ENCODE measurements around the gene CACNA1C.

Gene CACNA1C

GRCh38 chr12:2137711-2138110 is 84.9 kb downstream of the CACNA1C start:
- Histone ChIP-seq H3K9me3 (ENCODE audit: control insufficient read depth, low read length) (no peaks in the 10 kb centered on the region), H3K4me1 (ENCODE audit: control insufficient read depth, insufficient read depth, low read length) (peaks cover 8% of the 10 kb centered on the region), H3K36me3 (ENCODE audit: control insufficient read depth, insufficient read depth, low read length, severe bottlenecking) (no peaks in the 10 kb centered on the region), H3K4me3 (ENCODE audit: low read length) (no peak overlapping the region), H3K27me3 (replicated peaks; ENCODE audit: control insufficient read depth, insufficient read depth, low read length) (no peaks in the 10 kb centered on the region), H3K9ac (ENCODE audit: low read length) (peak overlapping the region; percentile 5)
- no peak for DNase-seq (ENCODE audit: low read depth)

- peak overlapping the region; percentile 5 for H3K9ac ChIP-seq (ENCODE audit: low read length)
- H3K4me3 ChIP-seq (ENCODE audit: low read length): no peak overlapping the region
- H3K27me3 ChIP-seq (replicated peaks; ENCODE audit: control insufficient read depth, insufficient read depth, low read length): no peaks in the 10 kb centered on the region
- peaks cover 8% of the 10 kb centered on the region for H3K4me1 ChIP-seq (ENCODE audit: control insufficient read depth, insufficient read depth, low read length)
- no peaks in the 10 kb centered on the region for H3K9me3 ChIP-seq (ENCODE audit: control insufficient read depth, low read length)
- DNase-seq (ENCODE audit: low read depth): no peak
- no peaks in the 10 kb centered on the region for H3K36me3 ChIP-seq (ENCODE audit: control insufficient read depth, insufficient read depth, low read length, severe bottlenecking)
These were observed 85.5 kb downstream of the CACNA1C start for GRCh38 chr12:2138294-2138693.

- DNase-seq (ENCODE audit: low read depth): peak; percentile 59
- H3K36me3 ChIP-seq (ENCODE audit: control insufficient read depth, insufficient read depth, low read length, severe bottlenecking): no peaks in the 10 kb centered on the region
These were observed 86.1 kb downstream of the CACNA1C start for GRCh38 chr12:2138871-2139308.

GRCh38 chr12:2139651-2140050 is 86.9 kb downstream of the CACNA1C start:
- H3K4me3 ChIP-seq (ENCODE audit: low read length): no peak overlapping the region
- H3K9me3 ChIP-seq (ENCODE audit: control insufficient read depth, low read length): no peaks in the 10 kb centered on the region
- H3K4me1 ChIP-seq (ENCODE audit: control insufficient read depth, insufficient read depth, low read length): peaks cover 8% of the 10 kb centered on the region
- peaks cover 4% of the 10 kb centered on the region for H3K36me3 ChIP-seq (ENCODE audit: control insufficient read depth, insufficient read depth, low read length, severe bottlenecking)
- no peaks in the 10 kb centered on the region for H3K27me3 ChIP-seq (replicated peaks; ENCODE audit: control insufficient read depth, insufficient read depth, low read length)
- no peak for DNase-seq (ENCODE audit: low read depth)
- H3K9ac ChIP-seq (ENCODE audit: low read length): no peak overlapping the region

More at GRCh38 chr12:2138871-2139308, 86.1 kb downstream of the CACNA1C start:
- peaks cover 8% of the 10 kb centered on the region for H3K4me1 ChIP-seq (ENCODE audit: control insufficient read depth, insufficient read depth, low read length)
- H3K4me3 ChIP-seq (ENCODE audit: low read length): no peak overlapping the region
- no peaks in the 10 kb centered on the region for H3K9me3 ChIP-seq (ENCODE audit: control insufficient read depth, low read length)
- H3K27me3 ChIP-seq (replicated peaks; ENCODE audit: control insufficient read depth, insufficient read depth, low read length): no peaks in the 10 kb centered on the region
- H3K9ac ChIP-seq (ENCODE audit: low read length): no peak overlapping the region

- Histone ChIP-seq H3K4me1 (ENCODE audit: control insufficient read depth, insufficient read depth, low read length) (peaks cover 19% of the 10 kb centered on the region), H3K4me3 (ENCODE audit: low read length) (no peak overlapping the region), H3K9ac (ENCODE audit: low read length) (no peak overlapping the region), H3K36me3 (ENCODE audit: control insufficient read depth, insufficient read depth, low read length, severe bottlenecking) (peaks cover 6% of the 10 kb centered on the region), H3K27me3 (replicated peaks; ENCODE audit: control insufficient read depth, insufficient read depth, low read length) (no peaks in the 10 kb centered on the region), H3K9me3 (ENCODE audit: control insufficient read depth, low read length) (no peaks in the 10 kb centered on the region)
- no peak for DNase-seq (ENCODE audit: low read depth)
These were observed 88.2 kb downstream of the CACNA1C start for GRCh38 chr12:2140858-2141519.

GRCh38 chr12:2142068-2142467 is 89.3 kb downstream of the CACNA1C start:
- Histone ChIP-seq H3K9me3 (ENCODE audit: control insufficient read depth, low read length) (no peaks in the 10 kb centered on the region), H3K4me1 (ENCODE audit: control insufficient read depth, insufficient read depth, low read length) (peaks cover 24% of the 10 kb centered on the region), H3K9ac (ENCODE audit: low read length) (no peak overlapping the region), H3K4me3 (ENCODE audit: low read length) (no peak overlapping the region), H3K27me3 (replicated peaks; ENCODE audit: control insufficient read depth, insufficient read depth, low read length) (no peaks in the 10 kb centered on the region), H3K36me3 (ENCODE audit: control insufficient read depth, insufficient read depth, low read length, severe bottlenecking) (peaks cover 6% of the 10 kb centered on the region)
- DNase-seq (ENCODE audit: low read depth): no peak

GRCh38 chr12:2144951-2145350 is 92.2 kb downstream of the CACNA1C start:
- no peaks in the 10 kb centered on the region for H3K9me3 ChIP-seq (ENCODE audit: control insufficient read depth, low read length)
- no peaks in the 10 kb centered on the region for H3K27me3 ChIP-seq (replicated peaks; ENCODE audit: control insufficient read depth, insufficient read depth, low read length)
- no peak for DNase-seq (ENCODE audit: low read depth)

GRCh38 chr12:2145433-2145998 is 92.7 kb downstream of the CACNA1C start:
- Histone ChIP-seq H3K36me3 (ENCODE audit: control insufficient read depth, insufficient read depth, low read length, severe bottlenecking) (peaks cover 6% of the 10 kb centered on the region), H3K4me3 (ENCODE audit: low read length) (peak overlapping the region; percentile 25), H3K9ac (ENCODE audit: low read length) (no peak overlapping the region), H3K4me1 (ENCODE audit: control insufficient read depth, insufficient read depth, low read length) (peaks cover 29% of the 10 kb centered on the region), H3K9me3 (ENCODE audit: control insufficient read depth, low read length) (no peaks in the 10 kb centered on the region), H3K27me3 (replicated peaks; ENCODE audit: control insufficient read depth, insufficient read depth, low read length) (no peaks in the 10 kb centered on the region)
- DNase-seq (ENCODE audit: low read depth): peak; percentile 43

More at GRCh38 chr12:2144951-2145350, 92.2 kb downstream of the CACNA1C start:
- H3K4me3 ChIP-seq (ENCODE audit: low read length): no peak overlapping the region
- peaks cover 29% of the 10 kb centered on the region for H3K4me1 ChIP-seq (ENCODE audit: control insufficient read depth, insufficient read depth, low read length)
- H3K9ac ChIP-seq (ENCODE audit: low read length): no peak overlapping the region
- H3K36me3 ChIP-seq (ENCODE audit: control insufficient read depth, insufficient read depth, low read length, severe bottlenecking): peaks cover 6% of the 10 kb centered on the region

- Histone ChIP-seq H3K36me3 (ENCODE audit: control insufficient read depth, insufficient read depth, low read length, severe bottlenecking) (peaks cover 6% of the 10 kb centered on the region), H3K4me1 (ENCODE audit: control insufficient read depth, insufficient read depth, low read length) (peaks cover 29% of the 10 kb centered on the region), H3K9me3 (ENCODE audit: control insufficient read depth, low read length) (no peaks in the 10 kb centered on the region), H3K9ac (ENCODE audit: low read length) (no peak overlapping the region), H3K27me3 (replicated peaks; ENCODE audit: control insufficient read depth, insufficient read depth, low read length) (no peaks in the 10 kb centered on the region), H3K4me3 (ENCODE audit: low read length) (no peak overlapping the region)
- no peak for DNase-seq (ENCODE audit: low read depth)
These were observed 94.5 kb downstream of the CACNA1C start for GRCh38 chr12:2147335-2147734.

GRCh38 chr12:2149091-2149490 is 96.3 kb downstream of the CACNA1C start:
- H3K4me1 ChIP-seq (ENCODE audit: control insufficient read depth, insufficient read depth, low read length): peaks cover 44% of the 10 kb centered on the region
- H3K36me3 ChIP-seq (ENCODE audit: control insufficient read depth, insufficient read depth, low read length, severe bottlenecking): peaks cover 6% of the 10 kb centered on the region
- H3K27me3 ChIP-seq (replicated peaks; ENCODE audit: control insufficient read depth, insufficient read depth, low read length): no peaks in the 10 kb centered on the region
- no peak overlapping the region for H3K9ac ChIP-seq (ENCODE audit: low read length)
- DNase-seq (ENCODE audit: low read depth): no peak
- no peak overlapping the region for H3K4me3 ChIP-seq (ENCODE audit: low read length)
- H3K9me3 ChIP-seq (ENCODE audit: control insufficient read depth, low read length): no peaks in the 10 kb centered on the region

- no peaks in the 10 kb centered on the region for H3K9me3 ChIP-seq (ENCODE audit: control insufficient read depth, low read length)
- H3K4me3 ChIP-seq (ENCODE audit: low read length): no peak overlapping the region
- H3K4me1 ChIP-seq (ENCODE audit: control insufficient read depth, insufficient read depth, low read length): peaks cover 39% of the 10 kb centered on the region
- H3K27me3 ChIP-seq (replicated peaks; ENCODE audit: control insufficient read depth, insufficient read depth, low read length): no peaks in the 10 kb centered on the region
- H3K9ac ChIP-seq (ENCODE audit: low read length): no peak overlapping the region
- no peaks in the 10 kb centered on the region for H3K36me3 ChIP-seq (ENCODE audit: control insufficient read depth, insufficient read depth, low read length, severe bottlenecking)
- no peak for DNase-seq (ENCODE audit: low read depth)
These were observed 98.0 kb downstream of the CACNA1C start for GRCh38 chr12:2150833-2151232.
